Breast epithelium (tissue), 4 donors: ENCODE data around the gene PLIN4. TPM values are rescaled to one million over a fixed set of nuclear protein-coding genes. Genes with fewer than 3 reads are reported as not detected.

Source experiments
- DNase-seq, 2 donors: peaks; one replicate each; pipeline ENCODE4 v3.0.0-alpha.2; 2019; ENCODE audit warnings: low spot score in 2 of 2
- H3K27ac ChIP-seq, 2 donors: fragments of 200-600 bp; sonication (generic) in 1 of 2; one replicate each; pipeline ENCODE4 v1.5.1; 2016 to 2019; ENCODE audit warnings: mild to moderate bottlenecking in 1 of 2
- H3K27me3 ChIP-seq, 2 donors: fragments of 200-600 bp; sonication (generic) in 1 of 2; one replicate each; pipeline versions ENCODE4 v1.5.1 to v1.6.0; 2017 to 2019; ENCODE audit warnings: control low read depth in 1 of 2, mild to moderate bottlenecking in 1 of 2
- H3K36me3 ChIP-seq: fragments of 200-600 bp; one replicate; pipeline ENCODE4 v1.5.1; 2019
- H3K4me1 ChIP-seq, 2 donors: fragments of 200-600 bp; sonication (generic); one replicate each; pipeline ENCODE4 v1.5.1; 2016 to 2019; ENCODE audit warnings: control low read depth in 1 of 2
- H3K4me3 ChIP-seq, 3 donors: fragments of 200-600 bp; sonication (generic); 1 replicate in 2 of 3; 2 replicates in 1 of 3; pipeline ENCODE4 v1.5.1; 2016 to 2019; ENCODE audit warnings: mild to moderate bottlenecking in 3 of 3, moderate library complexity in 2 of 3
- H3K9me3 ChIP-seq, 2 donors: fragments of 200-600 bp; sonication (generic) in 1 of 2; one replicate each; pipeline ENCODE4 v1.5.1; 2016 to 2019; ENCODE audit warnings: control low read depth in 1 of 2
- POLR2A ChIP-seq: fragments of 450-650 bp; IDR thresholded peaks from one replicate; pipeline ENCODE4 v1.6.1; 2016; ENCODE audit warnings: antibody characterized with exemption, mild to moderate bottlenecking, moderate library complexity
- POLR2AphosphoS5 ChIP-seq, 3 donors: sonication (generic); formaldehyde crosslinking; IDR thresholded peaks; one replicate each; pipeline ENCODE4 v1.6.1; 2017; ENCODE audit warnings: antibody characterized with exemption in 3 of 3
- intact Hi-C: fragments of 100-400 bp; cut with DNase I; formaldehyde crosslinking; loops from one replicate; pipeline ENCODE4 v1.15.1; 2023; ENCODE audit warnings: low total_unique reads
- total RNA-seq, 3 donors: library from RNA; depleted of rRNA; stranded (reverse); fragments of >200 nt; gene quantifications; one replicate each; pipeline ENCODE4 v1.1.0, GENCODE V29; 2016
- TF ChIP-seq, protein P1 (sequence below), 3 donors: fragments of 450-650 bp; IDR thresholded peaks; one replicate each; pipeline ENCODE4 v1.5.1; 2016 to 2017; ENCODE audit warnings: antibody characterized with exemption in 3 of 3, mild to moderate bottlenecking in 3 of 3, moderate library complexity in 3 of 3

The PLIN4 gene
- total RNA-seq, 3 donors from 2014 or later = 50.1 to 629 (median 213) TPM

DNA sequence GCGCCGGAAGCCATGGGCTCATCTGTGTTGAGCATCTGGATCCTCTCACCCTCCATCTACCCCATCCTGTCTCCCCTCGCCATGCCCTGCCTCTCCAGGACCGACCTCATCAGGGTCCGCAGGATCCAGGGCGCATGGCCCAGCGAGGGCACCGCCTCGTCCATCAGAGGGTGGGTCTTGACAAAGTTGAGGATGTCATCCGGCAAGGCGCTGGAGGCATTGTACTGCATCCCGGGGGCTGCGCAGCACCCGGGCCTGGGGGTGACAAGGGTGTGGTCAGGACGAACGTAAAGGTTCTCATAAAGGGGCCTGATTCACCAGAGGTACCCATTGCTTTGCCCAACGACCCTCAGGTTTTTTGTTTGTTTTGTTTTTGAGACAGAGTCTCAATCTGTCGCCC, 31.7 kb upstream of the PLIN4 start:
- intact Hi-C loops = loop anchor here (10.0 kb wide), 1 partner anchor 1015 kb away; the partner anchor contains the start of gene TINCR
- Histone ChIP-seq H3K36me3 (no peaks in the 10 kb centered on the region), H3K27me3 (peaks cover 0 to 12% of the 10 kb centered on the region in 2 donors), H3K4me1 (no peaks in the 10 kb centered on the region), H3K4me3 (no peak overlapping the region), H3K27ac (no peak overlapping the region), H3K9me3 (no peaks in the 10 kb centered on the region)
- TF ChIP-seq POLR2A (no peak), POLR2AphosphoS5 (IDR thresholded peaks at IDR 0.05) (no peak)
- TF ChIP-seq, protein P1, sequence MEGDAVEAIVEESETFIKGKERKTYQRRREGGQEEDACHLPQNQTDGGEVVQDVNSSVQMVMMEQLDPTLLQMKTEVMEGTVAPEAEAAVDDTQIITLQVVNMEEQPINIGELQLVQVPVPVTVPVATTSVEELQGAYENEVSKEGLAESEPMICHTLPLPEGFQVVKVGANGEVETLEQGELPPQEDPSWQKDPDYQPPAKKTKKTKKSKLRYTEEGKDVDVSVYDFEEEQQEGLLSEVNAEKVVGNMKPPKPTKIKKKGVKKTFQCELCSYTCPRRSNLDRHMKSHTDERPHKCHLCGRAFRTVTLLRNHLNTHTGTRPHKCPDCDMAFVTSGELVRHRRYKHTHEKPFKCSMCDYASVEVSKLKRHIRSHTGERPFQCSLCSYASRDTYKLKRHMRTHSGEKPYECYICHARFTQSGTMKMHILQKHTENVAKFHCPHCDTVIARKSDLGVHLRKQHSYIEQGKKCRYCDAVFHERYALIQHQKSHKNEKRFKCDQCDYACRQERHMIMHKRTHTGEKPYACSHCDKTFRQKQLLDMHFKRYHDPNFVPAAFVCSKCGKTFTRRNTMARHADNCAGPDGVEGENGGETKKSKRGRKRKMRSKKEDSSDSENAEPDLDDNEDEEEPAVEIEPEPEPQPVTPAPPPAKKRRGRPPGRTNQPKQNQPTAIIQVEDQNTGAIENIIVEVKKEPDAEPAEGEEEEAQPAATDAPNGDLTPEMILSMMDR (IDR thresholded peaks at IDR 0.05) = no peak
- DNase-seq = no peak

DNA sequence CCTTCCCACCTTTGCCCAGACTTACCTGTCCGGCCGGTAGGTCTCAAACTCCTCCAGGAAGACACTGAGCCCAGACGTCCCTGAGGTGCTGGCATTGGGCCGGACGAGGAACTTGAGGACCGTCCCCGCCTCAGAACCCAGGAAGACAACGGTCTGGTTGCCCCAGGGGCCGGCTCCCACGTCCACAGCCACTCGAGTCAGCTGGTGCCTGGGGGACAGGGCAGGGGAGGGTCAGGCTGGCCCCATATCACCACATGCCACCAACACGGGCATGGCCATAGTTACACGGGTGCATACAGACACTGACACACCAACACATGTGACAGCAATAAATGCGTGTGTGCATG, 29.9 kb upstream of the PLIN4 start:
- no peak overlapping the region for H3K27ac ChIP-seq
- peaks cover 0 to 12% of the 10 kb centered on the region in 2 donors for H3K27me3 ChIP-seq
- H3K9me3 ChIP-seq = no peaks in the 10 kb centered on the region
- no peak overlapping the region for H3K4me3 ChIP-seq
- no peak for DNase-seq
- TF ChIP-seq, protein P1 (IDR thresholded peaks at IDR 0.05) = no peak
- TF ChIP-seq POLR2AphosphoS5 (IDR thresholded peaks at IDR 0.05) (no peak), POLR2A (no peak)
- H3K4me1 ChIP-seq = no peaks in the 10 kb centered on the region
- intact Hi-C loops = no loop called here
- H3K36me3 ChIP-seq = no peaks in the 10 kb centered on the region

DNA sequence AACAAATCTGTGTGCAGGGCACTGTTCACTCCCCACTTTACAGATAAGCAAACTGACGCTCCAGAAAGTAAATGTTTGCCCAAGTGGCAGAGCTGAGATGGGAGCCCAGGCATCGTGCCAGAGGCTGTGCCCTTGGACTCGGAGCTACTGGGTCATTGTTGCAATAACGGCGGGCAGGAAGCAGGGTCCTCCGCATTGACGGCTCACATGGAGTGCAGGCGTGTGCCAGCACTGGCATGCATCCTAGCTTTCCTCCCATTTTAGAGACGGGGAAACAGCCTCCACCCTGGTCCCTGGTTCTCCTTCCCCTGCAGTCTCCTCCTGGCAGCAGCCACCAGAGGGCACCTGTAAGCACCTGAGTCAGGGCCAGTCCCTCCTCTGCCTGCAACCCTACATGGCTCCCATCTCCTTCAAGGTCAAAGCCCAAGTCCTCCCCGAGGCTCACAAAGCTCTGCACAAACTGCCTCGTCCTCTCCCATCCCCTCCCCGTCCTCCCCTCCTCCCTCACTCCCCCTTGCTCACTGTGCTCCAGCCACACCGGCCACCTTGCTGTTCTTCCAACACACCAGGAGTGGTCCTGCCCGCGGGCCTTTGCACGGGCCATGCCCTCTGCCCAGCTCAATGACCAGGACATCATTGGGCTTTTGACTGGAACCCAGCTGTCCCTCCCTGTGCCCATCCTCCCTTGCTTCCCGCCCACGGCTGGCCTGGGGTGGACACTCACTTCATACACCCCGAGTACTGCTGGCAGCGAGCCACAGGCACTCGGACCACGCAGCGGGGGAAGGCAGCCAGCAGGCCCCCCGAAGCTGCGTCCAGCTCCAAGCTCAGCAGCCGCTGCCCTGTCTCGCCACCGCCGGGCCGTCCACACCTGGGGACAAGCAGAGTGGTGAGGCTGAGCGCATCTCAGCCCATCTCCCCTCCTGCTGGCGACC, 29.3 kb upstream of the PLIN4 start:
- intact Hi-C loops = no loop called here
- H3K9me3 ChIP-seq = no peaks in the 10 kb centered on the region
- no peaks in the 10 kb centered on the region for H3K36me3 ChIP-seq
- H3K4me3 ChIP-seq = no peak overlapping the region
- TF ChIP-seq POLR2AphosphoS5 (IDR thresholded peaks at IDR 0.05) (no peak), POLR2A (no peak)
- TF ChIP-seq, protein P1 (IDR thresholded peaks at IDR 0.05) = no peak
- H3K27me3 ChIP-seq = peaks cover 0 to 12% of the 10 kb centered on the region in 2 donors
- no peak overlapping the region for H3K27ac ChIP-seq
- no peaks in the 10 kb centered on the region for H3K4me1 ChIP-seq
- no peak for DNase-seq

DNA sequence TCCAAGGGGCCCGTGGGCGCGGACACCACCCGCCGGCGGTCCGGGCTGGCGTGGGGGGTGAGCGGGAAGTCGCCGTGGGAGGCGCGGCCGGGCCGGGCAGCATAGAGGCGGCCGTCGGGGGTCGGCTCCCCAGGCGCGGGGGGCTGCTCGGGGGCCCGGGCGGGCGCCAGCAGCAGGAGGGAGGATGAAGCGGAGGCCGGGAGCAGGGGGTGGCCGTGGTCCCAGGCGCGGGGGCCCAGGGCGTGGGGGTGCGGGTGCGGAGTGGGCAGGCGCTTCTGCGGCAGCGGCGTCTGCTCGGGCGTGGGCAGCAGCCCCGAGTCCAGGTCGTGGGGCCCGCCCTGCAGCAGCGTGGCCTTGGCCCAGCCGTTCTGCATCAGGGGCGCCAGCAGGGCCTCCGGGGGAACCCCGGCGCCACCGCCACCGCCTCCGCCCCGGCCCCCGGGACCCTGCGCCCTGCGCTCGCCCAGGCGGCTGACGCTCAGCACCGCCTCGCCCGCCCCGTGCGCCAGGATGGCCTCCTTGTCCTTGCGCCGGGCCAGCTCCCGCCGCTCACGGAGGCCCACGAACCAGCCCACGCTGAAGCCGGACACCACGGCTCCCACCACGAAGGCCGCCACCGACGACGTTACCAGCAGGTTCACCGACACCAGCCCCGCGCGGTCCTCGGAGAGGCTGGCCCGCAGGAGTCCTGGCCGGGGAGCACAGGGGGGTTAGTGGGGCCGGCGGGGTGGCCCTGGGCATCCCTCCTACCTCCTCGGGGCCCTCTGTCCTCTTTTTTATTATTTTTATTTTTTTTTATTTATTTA, 25.8 kb upstream of the PLIN4 start:
- DNase-seq = no peak
- Histone ChIP-seq H3K9me3 (no peaks in the 10 kb centered on the region), H3K27me3 (peaks cover 0 to 4% of the 10 kb centered on the region in 2 donors), H3K4me3 (peak overlapping the region; percentile 21 to 61 (median 47)), H3K27ac (no peak overlapping the region), H3K4me1 (no peaks in the 10 kb centered on the region), H3K36me3 (no peaks in the 10 kb centered on the region)
- TF ChIP-seq POLR2AphosphoS5 (IDR thresholded peaks at IDR 0.05) = no peak
- TF ChIP-seq, protein P1 (IDR thresholded peaks at IDR 0.05) = no peak
- no peak for TF ChIP-seq POLR2A
- intact Hi-C loops = no loop called here
